Measurements from ENCODE around the gene TMCC1.
"Not testable (repeated sequence)": the region's sequence is repeated elsewhere in the genome, so short reads cannot be mapped to it uniquely, and the experiment has no call there.

The TMCC1 gene

DNA sequence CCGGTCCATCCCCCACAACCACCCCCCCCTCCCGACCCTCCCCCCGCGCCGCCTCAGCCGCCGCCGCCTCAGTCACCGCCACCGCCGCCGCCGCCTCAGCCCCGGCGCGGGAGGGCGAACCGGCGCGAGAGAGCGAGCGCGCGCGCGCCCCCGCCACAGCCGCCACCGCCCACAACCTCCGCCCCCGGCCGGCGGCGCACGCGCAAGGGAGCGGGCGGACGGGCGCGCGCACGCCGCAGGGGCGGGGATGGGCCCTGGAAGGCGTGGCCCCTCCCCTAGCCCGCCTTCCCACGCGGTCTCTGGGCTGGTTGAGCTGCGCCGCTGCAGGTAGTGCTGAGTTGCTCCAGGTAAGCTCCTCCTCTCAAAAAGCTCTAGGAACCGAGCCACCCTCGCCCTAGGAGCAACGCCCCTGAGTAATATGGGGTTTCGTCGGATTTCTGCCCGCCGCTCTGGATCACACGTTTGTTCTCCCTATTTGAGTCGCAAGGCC is at the start of gene TMCC1:
TSS of gene TMCC1 (minus strand) at position 131 of the 490 bp plus-strand sequence.
- DNase-seq (ENCODE audit: low read depth, low spot score): peak; percentile 70

- DNase-seq (ENCODE audit: low read depth, low spot score): no peak
Measured at GRCh38 chr3:129943020-129943419, 49.5 kb upstream of the TMCC1 start.

DNA sequence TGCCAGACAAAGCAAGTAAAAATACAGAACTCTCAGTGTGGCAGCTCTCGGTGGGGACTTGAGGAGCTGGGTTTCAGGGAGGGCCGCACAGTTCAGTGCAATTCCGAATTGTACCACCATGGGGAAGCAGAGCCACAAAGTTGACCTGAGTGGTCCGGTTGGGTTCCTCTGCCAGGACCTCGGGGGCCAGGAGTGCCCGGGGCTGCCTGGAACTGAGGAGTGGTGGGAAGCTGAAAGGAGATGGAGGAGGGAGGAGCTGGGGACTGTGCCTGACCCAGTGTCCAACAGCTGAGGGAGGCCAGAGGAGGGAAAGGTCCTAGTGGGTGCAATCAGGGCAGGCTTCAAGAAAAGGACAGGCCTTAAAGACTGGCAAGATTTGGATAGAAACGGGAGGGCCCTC is 48.8 kb upstream of the TMCC1 start:
- DNase-seq (ENCODE audit: low read depth, low spot score): no peak

DNA sequence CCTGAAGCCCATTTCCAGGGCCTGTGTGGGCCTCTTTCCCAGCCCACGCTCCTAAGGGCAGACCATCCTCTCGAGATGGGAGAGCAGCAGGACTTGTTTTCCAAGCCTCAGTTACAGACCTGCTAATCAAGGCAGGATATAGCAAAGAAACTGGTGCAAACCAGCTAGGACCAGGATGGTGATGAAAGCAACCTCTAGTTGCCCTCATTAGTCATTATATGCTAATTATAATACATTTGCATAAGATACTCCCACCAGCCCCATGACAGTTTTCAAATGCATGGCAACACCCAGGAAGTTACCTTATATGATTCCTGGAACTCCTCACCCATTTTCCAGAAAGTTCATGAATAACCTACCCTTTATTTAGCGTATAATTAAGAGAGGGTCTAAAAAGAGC is 46.6 kb upstream of the TMCC1 start:
- no peak for DNase-seq (ENCODE audit: low read depth, low spot score)

DNA sequence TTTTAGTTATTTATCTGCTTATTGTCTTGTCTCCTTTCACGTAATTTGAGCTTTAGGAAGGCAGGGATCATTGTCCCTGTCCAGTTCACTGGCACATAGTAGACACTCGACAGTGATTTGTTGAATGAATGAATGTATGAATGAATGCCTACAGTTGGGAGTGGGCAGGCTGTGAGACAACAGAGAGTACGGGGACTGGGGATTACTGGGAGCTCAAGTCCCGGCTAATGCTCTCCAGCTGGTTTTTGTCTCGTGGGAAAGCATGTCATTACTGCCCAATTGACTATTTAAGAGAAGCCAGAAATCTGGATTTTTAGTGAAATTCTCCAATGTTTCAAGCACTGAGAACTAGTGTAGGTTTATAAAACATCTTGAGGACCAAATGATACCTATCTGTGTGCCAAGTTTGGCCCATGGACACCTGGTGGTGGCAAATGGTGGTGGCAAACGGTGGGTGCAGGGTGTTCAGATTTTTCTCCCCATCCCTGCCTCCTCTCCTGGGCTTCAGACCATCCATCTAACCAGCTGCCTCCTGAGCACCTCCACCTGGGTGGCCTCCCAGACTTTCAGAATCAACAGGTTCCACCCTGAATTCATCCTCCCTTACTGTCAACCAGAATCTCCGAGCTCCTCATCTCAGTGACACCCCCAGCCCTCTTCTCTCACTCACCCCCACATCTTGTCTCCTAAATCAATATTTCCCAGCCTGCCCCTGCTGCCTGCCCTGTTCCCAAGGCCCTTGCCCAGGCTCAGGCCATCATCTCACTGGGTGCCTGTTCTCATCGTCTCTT is 44.8 kb upstream of the TMCC1 start:
- DNase-seq (ENCODE audit: low read depth, low spot score): no peak

GRCh38 chr3:129937717-129938116 is 44.2 kb upstream of the TMCC1 start:
- no peak for DNase-seq (ENCODE audit: low read depth, low spot score)

DNA sequence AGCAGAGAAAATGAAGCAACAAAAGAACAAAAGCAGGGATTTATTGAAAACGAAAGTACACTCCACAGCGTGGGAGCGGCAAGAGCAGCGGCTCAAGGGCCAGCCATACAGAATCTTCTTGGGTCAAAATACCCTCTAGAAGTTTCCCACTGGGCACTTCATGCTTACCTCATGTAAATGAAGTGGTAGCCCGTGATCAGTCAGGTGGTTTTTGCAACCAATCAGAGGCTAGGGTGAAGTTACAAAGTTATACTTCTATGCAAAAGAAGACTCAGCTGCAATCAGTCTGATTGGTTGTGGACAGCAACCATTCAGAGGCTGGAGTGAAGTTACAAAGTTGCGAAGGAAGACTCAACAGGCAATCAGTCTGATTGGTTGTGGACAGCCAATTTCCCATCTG is 43.2 kb upstream of the TMCC1 start:
- no peak for DNase-seq (ENCODE audit: low read depth, low spot score)

- no peak for DNase-seq (ENCODE audit: low read depth, low spot score)
Measured at GRCh38 chr3:129934234-129935123, 41.0 kb upstream of the TMCC1 start.

GRCh38 chr3:129933471-129933870 is 40.0 kb upstream of the TMCC1 start:
- DNase-seq (ENCODE audit: low read depth, low spot score): no peak

GRCh38 chr3:129929383-129929782 is 35.9 kb upstream of the TMCC1 start:
- DNase-seq (ENCODE audit: low read depth, low spot score): no peak

- no peak for DNase-seq (ENCODE audit: low read depth, low spot score)
Measured at GRCh38 chr3:129927072-129927471, 33.6 kb upstream of the TMCC1 start.

DNA sequence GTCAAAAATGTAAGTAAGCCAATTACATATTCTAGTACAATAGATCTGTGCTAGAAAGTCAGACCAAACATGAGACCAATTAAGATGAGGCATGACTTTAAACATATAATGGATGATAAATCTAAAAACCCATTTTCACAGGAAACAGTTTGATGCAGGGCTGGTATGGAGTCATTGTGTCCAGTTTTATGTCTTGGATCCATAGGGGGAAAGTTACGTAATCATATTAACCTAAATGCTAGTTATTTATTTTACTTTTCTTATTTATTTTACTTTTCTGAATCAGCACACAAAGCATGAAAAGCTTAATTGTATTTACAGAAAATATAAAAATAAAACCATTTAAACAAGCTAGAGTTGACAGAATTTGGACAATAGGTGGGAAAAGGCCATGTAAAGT is 26.3 kb upstream of the TMCC1 start:
- no peak for DNase-seq (ENCODE audit: low read depth, low spot score)

GRCh38 chr3:129919357-129919756 is 25.8 kb upstream of the TMCC1 start:
- DNase-seq (ENCODE audit: low read depth, low spot score): no peak

GRCh38 chr3:129918461-129918860 is 24.9 kb upstream of the TMCC1 start:
- no peak for DNase-seq (ENCODE audit: low read depth, low spot score)

DNA sequence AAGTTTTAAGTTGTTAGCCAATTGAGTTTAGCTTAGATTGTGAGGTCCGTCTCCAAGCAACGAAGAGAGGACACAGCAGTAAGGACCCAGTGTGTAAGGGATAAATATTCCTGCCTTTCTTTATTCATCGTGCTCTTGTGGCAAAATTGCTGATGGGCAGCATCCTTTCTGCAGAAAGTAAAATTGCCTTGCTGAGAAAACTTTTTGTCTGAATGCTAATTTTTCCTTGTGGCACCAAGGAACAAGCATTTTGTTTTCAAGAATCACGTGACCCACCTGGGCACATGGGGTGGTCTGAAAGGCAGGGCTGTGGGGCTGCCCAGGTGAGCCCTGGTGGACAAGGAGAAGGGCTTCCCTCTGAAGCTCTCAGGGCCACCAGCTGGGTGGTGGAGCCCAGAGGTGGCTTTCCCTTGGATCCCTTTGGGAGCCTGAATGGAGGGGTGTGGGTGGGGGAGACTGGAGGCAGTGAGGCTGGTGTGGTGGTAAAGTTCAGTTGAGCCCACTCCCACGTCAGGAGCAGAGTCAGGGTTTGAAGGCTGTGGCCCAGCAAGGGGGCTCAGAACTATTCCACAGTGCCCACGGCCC is 24.0 kb upstream of the TMCC1 start:
- no peak for DNase-seq (ENCODE audit: low read depth, low spot score)

- no peak for DNase-seq (ENCODE audit: low read depth, low spot score)
Measured at GRCh38 chr3:129913618-129914017, 20.1 kb upstream of the TMCC1 start.

GRCh38 chr3:129911261-129911861 is 17.9 kb upstream of the TMCC1 start:
- DNase-seq (ENCODE audit: low read depth, low spot score): no peak

- not testable (repeated sequence) for DNase-seq (ENCODE audit: low read depth, low spot score)
Measured at GRCh38 chr3:129909235-129909634, 15.7 kb upstream of the TMCC1 start.

DNA sequence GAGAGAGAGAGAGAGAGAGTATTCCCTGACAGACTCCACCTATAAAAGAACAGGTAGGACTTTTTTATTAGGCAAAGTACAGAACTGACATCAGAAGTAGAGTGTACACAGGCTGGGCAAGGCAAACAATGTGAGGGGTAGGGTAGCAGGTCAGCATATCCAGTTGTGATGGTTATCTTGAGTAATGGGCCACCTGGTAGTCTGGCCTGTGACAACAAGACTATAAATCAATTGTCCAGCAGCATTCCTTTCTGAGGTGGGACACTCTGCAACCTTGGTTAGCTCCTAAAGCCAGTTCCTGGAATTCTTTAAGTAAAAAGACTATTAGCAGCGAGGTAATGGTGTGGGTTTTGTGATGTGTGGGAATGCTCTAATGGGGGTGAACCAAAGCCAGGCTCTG is 14.9 kb upstream of the TMCC1 start:
- no peak for DNase-seq (ENCODE audit: low read depth, low spot score)

- DNase-seq (ENCODE audit: low read depth, low spot score): not testable (repeated sequence)
Measured at GRCh38 chr3:129901272-129901671, 7.8 kb upstream of the TMCC1 start.

- DNase-seq (ENCODE audit: low read depth, low spot score): no peak
Measured at GRCh38 chr3:129897026-129897425, 3.5 kb upstream of the TMCC1 start.

Data from activated naive CD8-positive, alpha-beta T cell treated with anti-CD3 and anti-CD28 coated beads, Interleukin-2, amount 50 U/mL, for 16 hours (primary cell).